Measurements from ENCODE around the gene PLXNA1. TPM values are rescaled to one million over a fixed set of nuclear protein-coding genes. Genes with fewer than 3 reads are reported as not detected.

The PLXNA1 gene
- total and polyA plus RNA-seq, 2 experiments from 2014 or later = 19.7 to 35.1 TPM

GRCh38 chr3:126937973-126938372 lies 44.9 kb upstream of the PLXNA1 start:
- no peaks in the 10 kb centered on the region for H3K79me2 ChIP-seq
- no peak overlapping the region for H2AFZ ChIP-seq
- H3K9me2 ChIP-seq (replicated peaks; ENCODE audit: insufficient read depth) = no peaks in the 10 kb centered on the region
- DNase-seq (ENCODE audit: low spot score) = no peak
- H3K9me3 ChIP-seq (ENCODE audit: low read depth) = no peaks in the 10 kb centered on the region
- H3K36me3 ChIP-seq (replicated peaks; ENCODE audit: insufficient read depth, low read depth) = no peaks in the 10 kb centered on the region
- H3K4me3 ChIP-seq = no peak overlapping the region
- no peak for TF ChIP-seq CTCF (IDR thresholded peaks at IDR 0.05; ENCODE audit: poor library complexity)
- TF ChIP-seq EZH2phosphoT487 (IDR thresholded peaks at IDR 0.05; ENCODE audit: low read depth, severe bottlenecking, unreplicated experiment) = no peak
- no peak for TF ChIP-seq EZH2 (IDR thresholded peaks at IDR 0.05; ENCODE audit: borderline replicate concordance)
- no peaks in the 10 kb centered on the region for H3K4me1 ChIP-seq (ENCODE audit: insufficient read depth)
- 91% methylated on average over 7 of the region's 7 CpGs for WGBS (ENCODE audit: low lambda C conversion rate, missing lambda C conversion rate)
- H3K27ac ChIP-seq = no peak overlapping the region
- no peaks in the 10 kb centered on the region for H4K20me1 ChIP-seq (ENCODE audit: insufficient read depth, poor library complexity, severe bottlenecking)
- no peak overlapping the region for H3K4me2 ChIP-seq
- no peaks in the 10 kb centered on the region for H3K27me3 ChIP-seq

- H3K4me3 ChIP-seq = no peak overlapping the region
- H2AFZ ChIP-seq = no peak overlapping the region
- H3K36me3 ChIP-seq (replicated peaks; ENCODE audit: insufficient read depth, low read depth) = no peaks in the 10 kb centered on the region
- H3K27me3 ChIP-seq = no peaks in the 10 kb centered on the region
- no peaks in the 10 kb centered on the region for H3K4me1 ChIP-seq (ENCODE audit: insufficient read depth)
- TF ChIP-seq EZH2phosphoT487 (IDR thresholded peaks at IDR 0.05; ENCODE audit: low read depth, severe bottlenecking, unreplicated experiment) = no peak
- H4K20me1 ChIP-seq (ENCODE audit: insufficient read depth, poor library complexity, severe bottlenecking) = no peaks in the 10 kb centered on the region
- H3K27ac ChIP-seq = no peak overlapping the region
- no peaks in the 10 kb centered on the region for H3K79me2 ChIP-seq
- 83% methylated on average over 8 of the region's 8 CpGs for WGBS (ENCODE audit: low lambda C conversion rate, missing lambda C conversion rate)
- H3K9me2 ChIP-seq (replicated peaks; ENCODE audit: insufficient read depth) = no peaks in the 10 kb centered on the region
- H3K4me2 ChIP-seq = no peak overlapping the region
- H3K9me3 ChIP-seq (ENCODE audit: low read depth) = no peaks in the 10 kb centered on the region
- no peak for DNase-seq (ENCODE audit: low spot score)
Measured at GRCh38 chr3:126938520-126939337, 44.2 kb upstream of the PLXNA1 start.

- Histone ChIP-seq H3K27ac (no peak overlapping the region), H3K9me3 (ENCODE audit: low read depth) (no peaks in the 10 kb centered on the region), H3K4me2 (no peak overlapping the region), H3K36me3 (replicated peaks; ENCODE audit: insufficient read depth, low read depth) (no peaks in the 10 kb centered on the region), H2AFZ (no peak overlapping the region), H3K4me3 (no peak overlapping the region), H3K4me1 (ENCODE audit: insufficient read depth) (no peaks in the 10 kb centered on the region), H3K9me2 (replicated peaks; ENCODE audit: insufficient read depth) (no peaks in the 10 kb centered on the region), H3K79me2 (no peaks in the 10 kb centered on the region), H4K20me1 (ENCODE audit: insufficient read depth, poor library complexity, severe bottlenecking) (no peaks in the 10 kb centered on the region), H3K27me3 (no peaks in the 10 kb centered on the region)
- WGBS (ENCODE audit: low lambda C conversion rate, missing lambda C conversion rate) = 61% methylated on average over 4 of the region's 4 CpGs
- no peak for DNase-seq (ENCODE audit: low spot score)
- TF ChIP-seq EZH2 (IDR thresholded peaks at IDR 0.05; ENCODE audit: borderline replicate concordance) (no peak), EZH2phosphoT487 (IDR thresholded peaks at IDR 0.05; ENCODE audit: low read depth, severe bottlenecking, unreplicated experiment) (no peak), CTCF (IDR thresholded peaks at IDR 0.05; ENCODE audit: poor library complexity) (no peak)
Measured at GRCh38 chr3:126939338-126939718, 43.6 kb upstream of the PLXNA1 start.

GRCh38 chr3:126939733-126940132 lies 43.2 kb upstream of the PLXNA1 start:
- no peaks in the 10 kb centered on the region for H3K79me2 ChIP-seq
- DNase-seq (ENCODE audit: low spot score) = no peak
- no peak overlapping the region for H3K27ac ChIP-seq
- H3K4me1 ChIP-seq (ENCODE audit: insufficient read depth) = no peaks in the 10 kb centered on the region
- H3K9me3 ChIP-seq (ENCODE audit: low read depth) = no peaks in the 10 kb centered on the region
- no peak for TF ChIP-seq CTCF (IDR thresholded peaks at IDR 0.05; ENCODE audit: poor library complexity)
- TF ChIP-seq EZH2 (IDR thresholded peaks at IDR 0.05; ENCODE audit: borderline replicate concordance) = no peak
- no peak for TF ChIP-seq EZH2phosphoT487 (IDR thresholded peaks at IDR 0.05; ENCODE audit: low read depth, severe bottlenecking, unreplicated experiment)
- H4K20me1 ChIP-seq (ENCODE audit: insufficient read depth, poor library complexity, severe bottlenecking) = no peaks in the 10 kb centered on the region
- H2AFZ ChIP-seq = no peak overlapping the region
- no peaks in the 10 kb centered on the region for H3K9me2 ChIP-seq (replicated peaks; ENCODE audit: insufficient read depth)
- H3K4me2 ChIP-seq = no peak overlapping the region
- no peaks in the 10 kb centered on the region for H3K27me3 ChIP-seq
- H3K4me3 ChIP-seq = no peak overlapping the region
- H3K36me3 ChIP-seq (replicated peaks; ENCODE audit: insufficient read depth, low read depth) = no peaks in the 10 kb centered on the region
- 86% methylated on average over 3 of the region's 3 CpGs for WGBS (ENCODE audit: low lambda C conversion rate, missing lambda C conversion rate)
